ENCODE measurements around the gene CHAD.

- no peak for TF ChIP-seq POLR2A (IDR thresholded peaks at IDR 0.05)
- TF ChIP-seq CTCF (IDR thresholded peaks at IDR 0.05) = no peak
Measured at GRCh38 chr17:50470426-50470825, 1.7 kb upstream of the CHAD start.

Data from adrenal gland (tissue), 5 donors.